Esophagus muscularis mucosa (tissue), 4 donors: ENCODE results near the gene NDUFA12. TPM values are rescaled to one million over a fixed set of nuclear protein-coding genes. Genes with fewer than 3 reads are reported as not detected.

Source experiments
- DNase-seq: peaks from one replicate; pipeline ENCODE4 v3.0.0-alpha.2; 2017; ENCODE audit errors: extremely low spot score
- H3K27ac ChIP-seq, 4 donors: fragments of 200-600 bp; sonication (generic); replicated peaks in 1 of 4; 1 replicate in 3 of 4; 2 replicates in 1 of 4; pipeline ENCODE4 v1.5.1; 2016 to 2019; ENCODE audit warnings: mild to moderate bottlenecking in 1 of 4
- H3K27me3 ChIP-seq, 4 donors: fragments of 200-600 bp; sonication (generic); one replicate each; pipeline versions ENCODE4 v1.5.1 to v1.6.0; 2016 to 2019
- H3K36me3 ChIP-seq, 4 donors: fragments of 200-600 bp; sonication (generic); one replicate each; pipeline ENCODE4 v1.5.1; 2016 to 2019
- H3K4me1 ChIP-seq, 4 donors: fragments of 200-600 bp; sonication (generic); one replicate each; pipeline ENCODE4 v1.5.1; 2016 to 2019
- H3K4me3 ChIP-seq, 4 donors: fragments of 200-600 bp; sonication (generic); 1 replicate in 2 of 4; 2 replicates in 2 of 4; pipeline ENCODE4 v1.5.1; 2016 to 2019; ENCODE audit warnings: mild to moderate bottlenecking in 4 of 4, moderate library complexity in 1 of 4
- H3K9me3 ChIP-seq, 4 donors: fragments of 200-600 bp; sonication (generic); 1 replicate in 3 of 4; 2 replicates in 1 of 4; pipeline ENCODE4 v1.5.1; 2016 to 2019
- CTCF ChIP-seq, 3 experiments: fragments of 200-600 bp in 2 of 3; fragments of 450-650 bp in 1 of 3; sonication (generic) in 2 of 3; IDR thresholded peaks; one replicate each; pipeline ENCODE4 v1.5.1; 2017 to 2019; ENCODE audit warnings: antibody characterized with exemption in 3 of 3, mild to moderate bottlenecking in 2 of 3, moderate library complexity in 1 of 3
- EP300 ChIP-seq: sonication (generic); formaldehyde crosslinking; IDR thresholded peaks from one replicate; pipeline ENCODE4 v1.6.1; 2017; ENCODE audit warnings: antibody characterized with exemption
- POLR2A ChIP-seq: fragments of 450-650 bp; IDR thresholded peaks from one replicate; pipeline ENCODE4 v1.6.1; 2017; ENCODE audit warnings: antibody characterized with exemption, moderate library complexity, mild to moderate bottlenecking, low read depth
- POLR2AphosphoS5 ChIP-seq, 2 donors: sonication (generic); formaldehyde crosslinking; IDR thresholded peaks; one replicate each; pipeline ENCODE4 v1.6.1; 2017; ENCODE audit warnings: antibody characterized with exemption in 2 of 2
- WGBS: methylation state at CpG from one replicate; pipeline ENCODE4 v1.1.5; 2018; 5-methylcytosine and 5-hydroxymethylcytosine counted together
- intact Hi-C: fragments of 100-400 bp; cut with DNase I; formaldehyde crosslinking; loops from one replicate; pipeline ENCODE4 v1.15.1; 2023
- total RNA-seq, 4 donors: library from RNA; depleted of rRNA; stranded (reverse); fragments of >200 nt; gene quantifications; one replicate each; pipeline versions ENCODE4 v1.1.0 to v1.2.1, GENCODE V29; 2016

Gene NDUFA12
- total RNA-seq, 4 donors from 2014 or later, result 72.3 to 154 (median 106) TPM

GRCh38 chr12:94970560-94970959 lies 32.9 kb downstream of the NDUFA12 start:
- 89% methylated on average over 1 of the region's 1 CpG for WGBS
- TF ChIP-seq POLR2A, result no peak
- TF ChIP-seq POLR2AphosphoS5 (IDR thresholded peaks at IDR 0.05), result no peak
- no peak for TF ChIP-seq EP300
- TF ChIP-seq CTCF (IDR thresholded peaks at IDR 0.05), result no peak

GRCh38 chr12:94969424-94969823 lies 34.1 kb downstream of the NDUFA12 start:
- intact Hi-C loops, result no loop called here
- Histone ChIP-seq H3K4me3 (no peak overlapping the region), H3K27ac (no peak overlapping the region), H3K4me1 (no peaks in the 10 kb centered on the region), H3K36me3 (peaks cover 4 to 18% (median 10%) of the 10 kb centered on the region in 4 donors), H3K27me3 (no peaks in the 10 kb centered on the region), H3K9me3 (no peaks in the 10 kb centered on the region)
- TF ChIP-seq POLR2AphosphoS5 (IDR thresholded peaks at IDR 0.05) (no peak), EP300 (no peak), POLR2A (no peak), CTCF (IDR thresholded peaks at IDR 0.05) (no peak)
- DNase-seq, result no peak

More at GRCh38 chr12:94970560-94970959, 32.9 kb downstream of the NDUFA12 start:
- no peaks in the 10 kb centered on the region for H3K9me3 ChIP-seq
- H3K4me3 ChIP-seq, result no peak overlapping the region
- no peak overlapping the region for H3K27ac ChIP-seq
- H3K4me1 ChIP-seq, result no peaks in the 10 kb centered on the region
- intact Hi-C loops, result loop anchor here (10.0 kb wide), 1 partner anchor 86 kb away; no protein-coding TSS in a partner anchor
- H3K27me3 ChIP-seq, result no peaks in the 10 kb centered on the region
- DNase-seq, result no peak
- peaks cover 4 to 18% (median 10%) of the 10 kb centered on the region in 4 donors for H3K36me3 ChIP-seq

GRCh38 chr12:94965982-94966630 lies 37.4 kb downstream of the NDUFA12 start:
- Histone ChIP-seq H3K4me3 (no peak overlapping the region), H3K4me1 (no peaks in the 10 kb centered on the region), H3K36me3 (peaks cover 2 to 12% (median 7%) of the 10 kb centered on the region in 4 donors), H3K9me3 (no peaks in the 10 kb centered on the region), H3K27me3 (no peaks in the 10 kb centered on the region), H3K27ac (no peak overlapping the region)
- intact Hi-C loops, result no loop called here
- TF ChIP-seq EP300, result no peak
- TF ChIP-seq CTCF (IDR thresholded peaks at IDR 0.05), result no peak
- TF ChIP-seq POLR2AphosphoS5 (IDR thresholded peaks at IDR 0.05), result no peak
- no peak for TF ChIP-seq POLR2A
- no peak for DNase-seq
- 87% methylated on average over 9 of the region's 9 CpGs for WGBS

GRCh38 chr12:94963649-94964048 lies 39.8 kb downstream of the NDUFA12 start:
- H3K4me3 ChIP-seq, result no peak overlapping the region
- intact Hi-C loops, result no loop called here
- TF ChIP-seq EP300 (no peak), POLR2A (no peak), POLR2AphosphoS5 (IDR thresholded peaks at IDR 0.05) (no peak), CTCF (IDR thresholded peaks at IDR 0.05) (no peak)
- no peaks in the 10 kb centered on the region for H3K4me1 ChIP-seq
- no peak overlapping the region for H3K27ac ChIP-seq
- H3K9me3 ChIP-seq, result no peaks in the 10 kb centered on the region
- no peak for DNase-seq
- no peaks in the 10 kb centered on the region for H3K27me3 ChIP-seq
- WGBS, result 91% methylated on average over 7 of the region's 7 CpGs
- no peaks in the 10 kb centered on the region for H3K36me3 ChIP-seq

GRCh38 chr12:94962670-94963069 lies 40.8 kb downstream of the NDUFA12 start:
- 68% methylated on average over 3 of the region's 3 CpGs for WGBS
- Histone ChIP-seq H3K9me3 (no peaks in the 10 kb centered on the region), H3K4me3 (no peak overlapping the region), H3K27me3 (no peaks in the 10 kb centered on the region), H3K4me1 (peaks cover 0 to 1% (median under 1%) of the 10 kb centered on the region in 4 donors), H3K27ac (no peak overlapping the region), H3K36me3 (no peaks in the 10 kb centered on the region)
- intact Hi-C loops, result no loop called here
- TF ChIP-seq POLR2A, result no peak
- no peak for TF ChIP-seq CTCF (IDR thresholded peaks at IDR 0.05)
- no peak for TF ChIP-seq EP300
- no peak for TF ChIP-seq POLR2AphosphoS5 (IDR thresholded peaks at IDR 0.05)
- DNase-seq, result no peak
